ENCODE measurements around the gene OSBPL6.
"Not testable (repeated sequence)": the region's sequence is repeated elsewhere in the genome, so short reads cannot be mapped to it uniquely, and the experiment has no call there.

OSBPL6 gene

DNA sequence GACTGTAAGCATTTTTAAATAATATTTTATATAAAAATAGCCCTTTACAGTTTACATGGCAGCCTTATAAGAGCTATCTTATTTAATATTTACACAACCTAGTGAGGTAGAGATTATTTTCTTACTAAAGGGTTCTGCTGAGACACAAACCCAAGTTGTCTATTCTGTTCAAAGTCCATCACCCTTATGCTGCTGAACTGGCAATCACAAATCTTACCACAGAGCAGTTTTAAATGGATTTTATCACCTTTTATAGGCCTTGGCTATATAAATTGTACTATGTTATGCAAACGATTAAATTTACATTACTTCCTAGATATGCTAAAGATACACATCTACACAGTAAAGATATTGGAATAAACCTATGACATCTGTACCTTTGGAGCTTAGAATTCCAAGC, 41.3 kb upstream of the OSBPL6 start:
- DNase-seq (no peak), ATAC-seq (ENCODE audit: insufficient read depth, low read depth) (no peak)
- Histone ChIP-seq H3K4me3 (ENCODE audit: low read depth in 1 of 2, low read length in 2 of 2) (no peak overlapping the region), H3K4me1 (ENCODE audit: insufficient read depth, low read length) (no peaks in the 10 kb centered on the region), H3K27ac (ENCODE audit: low read length) (no peak overlapping the region), H4K20me1 (ENCODE audit: insufficient read depth, low read length) (no peaks in the 10 kb centered on the region), H3K9me3 (ENCODE audit: insufficient read depth, low read length, severe bottlenecking) (no peaks in the 10 kb centered on the region), H3K9ac (ENCODE audit: low read depth, low read length) (no peak overlapping the region), H3K4me2 (ENCODE audit: insufficient read depth, low read length) (no peak overlapping the region), H3K27me3 (ENCODE audit: insufficient read depth, low read length, poor library complexity) (no peaks in the 10 kb centered on the region), H2AFZ (ENCODE audit: low read depth, low read length) (no peak overlapping the region), H3K79me2 (ENCODE audit: insufficient read depth, low read length) (no peaks in the 10 kb centered on the region), H3K36me3 (ENCODE audit: insufficient read depth, low read length) (no peaks in the 10 kb centered on the region)
- TF ChIP-seq, protein P1, sequence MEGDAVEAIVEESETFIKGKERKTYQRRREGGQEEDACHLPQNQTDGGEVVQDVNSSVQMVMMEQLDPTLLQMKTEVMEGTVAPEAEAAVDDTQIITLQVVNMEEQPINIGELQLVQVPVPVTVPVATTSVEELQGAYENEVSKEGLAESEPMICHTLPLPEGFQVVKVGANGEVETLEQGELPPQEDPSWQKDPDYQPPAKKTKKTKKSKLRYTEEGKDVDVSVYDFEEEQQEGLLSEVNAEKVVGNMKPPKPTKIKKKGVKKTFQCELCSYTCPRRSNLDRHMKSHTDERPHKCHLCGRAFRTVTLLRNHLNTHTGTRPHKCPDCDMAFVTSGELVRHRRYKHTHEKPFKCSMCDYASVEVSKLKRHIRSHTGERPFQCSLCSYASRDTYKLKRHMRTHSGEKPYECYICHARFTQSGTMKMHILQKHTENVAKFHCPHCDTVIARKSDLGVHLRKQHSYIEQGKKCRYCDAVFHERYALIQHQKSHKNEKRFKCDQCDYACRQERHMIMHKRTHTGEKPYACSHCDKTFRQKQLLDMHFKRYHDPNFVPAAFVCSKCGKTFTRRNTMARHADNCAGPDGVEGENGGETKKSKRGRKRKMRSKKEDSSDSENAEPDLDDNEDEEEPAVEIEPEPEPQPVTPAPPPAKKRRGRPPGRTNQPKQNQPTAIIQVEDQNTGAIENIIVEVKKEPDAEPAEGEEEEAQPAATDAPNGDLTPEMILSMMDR (IDR thresholded peaks at IDR 0.05; ENCODE audit: borderline replicate concordance, extremely low read depth, low read length, poor library complexity, severe bottlenecking): no peak
- no peak for TF ChIP-seq EZH2 (IDR thresholded peaks at IDR 0.05; ENCODE audit: borderline replicate concordance, low read depth, low read length, severe bottlenecking)

GRCh38 chr2:178153878-178154277, 40.4 kb upstream of the OSBPL6 start:
- not testable (repeated sequence) for H4K20me1 ChIP-seq (ENCODE audit: insufficient read depth, low read length); H3K9me3 ChIP-seq (ENCODE audit: insufficient read depth, low read length, severe bottlenecking); H3K36me3 ChIP-seq (ENCODE audit: insufficient read depth, low read length); H3K9ac ChIP-seq (ENCODE audit: low read depth, low read length); H3K4me3 ChIP-seq (ENCODE audit: low read depth in 1 of 2, low read length in 2 of 2); H3K27ac ChIP-seq (ENCODE audit: low read length); H3K4me2 ChIP-seq (ENCODE audit: insufficient read depth, low read length); H3K27me3 ChIP-seq (ENCODE audit: insufficient read depth, low read length, poor library complexity); ATAC-seq (ENCODE audit: insufficient read depth, low read depth); DNase-seq; H2AFZ ChIP-seq (ENCODE audit: low read depth, low read length); H3K79me2 ChIP-seq (ENCODE audit: insufficient read depth, low read length); H3K4me1 ChIP-seq (ENCODE audit: insufficient read depth, low read length)

DNA sequence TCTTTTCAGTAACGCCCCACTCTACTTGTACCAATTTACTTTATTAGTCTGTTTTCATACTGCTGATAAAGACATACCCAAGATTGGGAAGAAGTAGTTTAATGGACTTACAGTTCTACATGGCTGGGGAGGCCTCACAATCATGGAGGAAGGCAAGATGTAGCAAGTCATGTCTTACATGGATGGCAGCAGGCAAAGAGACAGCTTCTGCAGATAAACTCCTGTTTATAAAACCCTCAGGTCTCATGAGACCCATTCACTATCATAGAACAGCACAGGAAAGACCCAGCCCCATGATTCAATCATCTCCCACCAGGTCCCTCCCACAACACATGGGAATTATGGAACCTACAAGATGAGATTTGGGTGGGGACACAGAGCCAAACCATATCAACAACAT, 38.8 kb upstream of the OSBPL6 start:
- H3K36me3 ChIP-seq (ENCODE audit: insufficient read depth, low read length): no peaks in the 10 kb centered on the region
- H3K4me2 ChIP-seq (ENCODE audit: insufficient read depth, low read length): no peak overlapping the region
- ATAC-seq (ENCODE audit: insufficient read depth, low read depth) (no peak), DNase-seq (no peak)
- H3K4me1 ChIP-seq (ENCODE audit: insufficient read depth, low read length): no peaks in the 10 kb centered on the region
- H3K9me3 ChIP-seq (ENCODE audit: insufficient read depth, low read length, severe bottlenecking): no peaks in the 10 kb centered on the region
- no peak overlapping the region for H3K9ac ChIP-seq (ENCODE audit: low read depth, low read length)
- no peak overlapping the region for H3K27ac ChIP-seq (ENCODE audit: low read length)
- H3K27me3 ChIP-seq (ENCODE audit: insufficient read depth, low read length, poor library complexity): peaks cover 4% of the 10 kb centered on the region
- no peak overlapping the region for H2AFZ ChIP-seq (ENCODE audit: low read depth, low read length)
- no peak for TF ChIP-seq EZH2 (IDR thresholded peaks at IDR 0.05; ENCODE audit: borderline replicate concordance, low read depth, low read length, severe bottlenecking)
- TF ChIP-seq, protein P1 (IDR thresholded peaks at IDR 0.05; ENCODE audit: borderline replicate concordance, extremely low read depth, low read length, poor library complexity, severe bottlenecking): no peak
- H3K79me2 ChIP-seq (ENCODE audit: insufficient read depth, low read length): no peaks in the 10 kb centered on the region
- no peak overlapping the region for H3K4me3 ChIP-seq (ENCODE audit: low read depth in 1 of 2, low read length in 2 of 2)
- no peaks in the 10 kb centered on the region for H4K20me1 ChIP-seq (ENCODE audit: insufficient read depth, low read length)

- DNase-seq (no peak), ATAC-seq (ENCODE audit: insufficient read depth, low read depth) (no peak)
- H3K79me2 ChIP-seq (ENCODE audit: insufficient read depth, low read length): no peaks in the 10 kb centered on the region
- no peak overlapping the region for H3K27ac ChIP-seq (ENCODE audit: low read length)
- no peaks in the 10 kb centered on the region for H3K36me3 ChIP-seq (ENCODE audit: insufficient read depth, low read length)
- no peak overlapping the region for H3K4me3 ChIP-seq (ENCODE audit: low read depth in 1 of 2, low read length in 2 of 2)
- no peaks in the 10 kb centered on the region for H3K4me1 ChIP-seq (ENCODE audit: insufficient read depth, low read length)
- no peaks in the 10 kb centered on the region for H3K9me3 ChIP-seq (ENCODE audit: insufficient read depth, low read length, severe bottlenecking)
- no peak overlapping the region for H2AFZ ChIP-seq (ENCODE audit: low read depth, low read length)
- H4K20me1 ChIP-seq (ENCODE audit: insufficient read depth, low read length): no peaks in the 10 kb centered on the region
- no peak overlapping the region for H3K9ac ChIP-seq (ENCODE audit: low read depth, low read length)
- H3K4me2 ChIP-seq (ENCODE audit: insufficient read depth, low read length): no peak overlapping the region
- H3K27me3 ChIP-seq (ENCODE audit: insufficient read depth, low read length, poor library complexity): peaks cover 4% of the 10 kb centered on the region
- no peak for TF ChIP-seq EZH2 (IDR thresholded peaks at IDR 0.05; ENCODE audit: borderline replicate concordance, low read depth, low read length, severe bottlenecking)
- TF ChIP-seq, protein P1 (IDR thresholded peaks at IDR 0.05; ENCODE audit: borderline replicate concordance, extremely low read depth, low read length, poor library complexity, severe bottlenecking): no peak
Measured at GRCh38 chr2:178157574-178157973, 36.7 kb upstream of the OSBPL6 start.
